Astrocyte of the cerebellum (primary cell): ENCODE data around the gene TES.
A peak's percentile ranks its signal among the peaks of the same experiment; 100 is the strongest.
"Not testable (repeated sequence)": the region's sequence is repeated elsewhere in the genome, so short reads cannot be mapped to it uniquely, and the experiment has no call there.

Experiments
- DNase-seq: peaks from one replicate; pipeline ENCODE4 v3.0.0-alpha.2; 2011; ENCODE audit warnings: low read depth
- H3K4me3 ChIP-seq: 2 replicates; pipeline ENCODE4 v1.5.1; 2011; ENCODE audit warnings: mild to moderate bottlenecking, low read depth, low read length, moderate library complexity
- CTCF ChIP-seq: IDR thresholded peaks from 2 replicates; pipeline ENCODE4 v1.5.1; 2012; ENCODE audit warnings: low read length, low read depth, moderate library complexity, mild to moderate bottlenecking; ENCODE audit errors: missing control alignments
- in situ Hi-C: cut with HindIII; loops from 2 replicates; pipeline ENCODE4 v1.10.0; 2017; ENCODE audit warnings: low sequenced_read_pairs

Gene TES

GRCh38 chr7:116241291-116241690 is 31.0 kb downstream of the TES start:
- TF ChIP-seq CTCF = no peak
- in situ Hi-C loops = no loop called here
- DNase-seq = no peak
- no peak overlapping the region for H3K4me3 ChIP-seq

- in situ Hi-C loops = no loop called here
- no peak for DNase-seq
- H3K4me3 ChIP-seq = no peak overlapping the region
- no peak for TF ChIP-seq CTCF
These were observed 31.8 kb downstream of the TES start for GRCh38 chr7:116242178-116242577.

- TF ChIP-seq CTCF = no peak
- no peak overlapping the region for H3K4me3 ChIP-seq
- DNase-seq = no peak
- in situ Hi-C loops = no loop called here
These were observed 32.4 kb downstream of the TES start for GRCh38 chr7:116242759-116243158.

- H3K4me3 ChIP-seq, DNase-seq, in situ Hi-C loops: not testable (repeated sequence)
These were observed 34.5 kb downstream of the TES start for GRCh38 chr7:116244803-116245202.

- TF ChIP-seq CTCF = no peak
- in situ Hi-C loops = no loop called here
- no peak overlapping the region for H3K4me3 ChIP-seq
- DNase-seq = no peak
These were observed 36.0 kb downstream of the TES start for GRCh38 chr7:116246357-116246756.

- TF ChIP-seq CTCF = peak; percentile 68
- no peak overlapping the region for H3K4me3 ChIP-seq
- in situ Hi-C loops = loop anchor here (5.0 to 10.0 kb wide), 3 partner anchors 83 to 345 kb away; no protein-coding TSS in a partner anchor
- no peak for DNase-seq
These were observed 39.7 kb downstream of the TES start for GRCh38 chr7:116249969-116250553.

GRCh38 chr7:116251675-116252074 is 41.3 kb downstream of the TES start:
- TF ChIP-seq CTCF = no peak

More at GRCh38 chr7:116251675-116252074, 41.3 kb downstream of the TES start:
- in situ Hi-C loops = loop anchor here (5.0 to 10.0 kb wide), 3 partner anchors 84 to 343 kb away; no protein-coding TSS in a partner anchor
- DNase-seq = no peak
- no peak overlapping the region for H3K4me3 ChIP-seq
